ENCODE data around the gene LRP3.

LRP3 gene

GRCh38 chr19:33247441-33247819, 53.3 kb downstream of the LRP3 start:
- Histone ChIP-seq H3K4me1 (ENCODE audit: insufficient read depth, low read length, severe bottlenecking) (no peaks in the 10 kb centered on the region), H3K27ac (ENCODE audit: low read depth, low read length, poor library complexity, severe bottlenecking) (no peak overlapping the region), H3K4me3 (ENCODE audit: low read depth, low read length, poor library complexity, severe bottlenecking) (no peak overlapping the region), H4K20me1 (ENCODE audit: insufficient read depth, low read length) (no peaks in the 10 kb centered on the region), H3F3A (ENCODE audit: insufficient read depth, low read length) (no peaks in the 10 kb centered on the region), H3K27me3 (ENCODE audit: insufficient read depth, low read length) (no peaks in the 10 kb centered on the region), H2AFZ (ENCODE audit: low read length) (no peak overlapping the region), H3K36me3 (ENCODE audit: insufficient read depth, low read length) (no peaks in the 10 kb centered on the region), H3K9ac (ENCODE audit: low read length) (no peak overlapping the region), H3K4me2 (ENCODE audit: low read length) (no peak overlapping the region), H3K79me2 (ENCODE audit: insufficient read depth, low read length) (no peaks in the 10 kb centered on the region), H3K9me2 (ENCODE audit: low read depth, low read length) (no peaks in the 10 kb centered on the region), H3K9me3 (ENCODE audit: low read length) (peaks cover 5% of the 10 kb centered on the region; the same call in 1 of the 2 replicates)
- TF ChIP-seq EZH2 (IDR thresholded peaks at IDR 0.05; ENCODE audit: borderline replicate concordance, low read length) (no peak), CTCF (IDR thresholded peaks at IDR 0.05; ENCODE audit: low read length) (no peak)

GRCh38 chr19:33248104-33248503, 54.0 kb downstream of the LRP3 start:
- Histone ChIP-seq H3K79me2 (ENCODE audit: insufficient read depth, low read length) (no peaks in the 10 kb centered on the region), H2AFZ (ENCODE audit: low read length) (no peak overlapping the region), H3K4me1 (ENCODE audit: insufficient read depth, low read length, severe bottlenecking) (no peaks in the 10 kb centered on the region), H3K4me2 (ENCODE audit: low read length) (no peak overlapping the region), H3K9me2 (ENCODE audit: low read depth, low read length) (no peaks in the 10 kb centered on the region), H3K27me3 (ENCODE audit: insufficient read depth, low read length) (no peaks in the 10 kb centered on the region), H4K20me1 (ENCODE audit: insufficient read depth, low read length) (no peaks in the 10 kb centered on the region), H3K27ac (ENCODE audit: low read depth, low read length, poor library complexity, severe bottlenecking) (no peak overlapping the region), H3K36me3 (ENCODE audit: insufficient read depth, low read length) (no peaks in the 10 kb centered on the region), H3K4me3 (ENCODE audit: low read depth, low read length, poor library complexity, severe bottlenecking) (no peak overlapping the region), H3K9ac (ENCODE audit: low read length) (no peak overlapping the region), H3K9me3 (ENCODE audit: low read length) (peaks cover 5% of the 10 kb centered on the region; the same call in 1 of the 2 replicates), H3F3A (ENCODE audit: insufficient read depth, low read length) (no peaks in the 10 kb centered on the region)
- no peak for TF ChIP-seq CTCF (IDR thresholded peaks at IDR 0.05; ENCODE audit: low read length)

- H3K9ac ChIP-seq (ENCODE audit: low read length), result no peak overlapping the region
- H3K27me3 ChIP-seq (ENCODE audit: insufficient read depth, low read length), result no peaks in the 10 kb centered on the region
- H3K79me2 ChIP-seq (ENCODE audit: insufficient read depth, low read length), result no peaks in the 10 kb centered on the region
- no peak overlapping the region for H3K4me3 ChIP-seq (ENCODE audit: low read depth, low read length, poor library complexity, severe bottlenecking)
- no peaks in the 10 kb centered on the region for H3K36me3 ChIP-seq (ENCODE audit: insufficient read depth, low read length)
- H3K27ac ChIP-seq (ENCODE audit: low read depth, low read length, poor library complexity, severe bottlenecking), result no peak overlapping the region
- H3K9me3 ChIP-seq (ENCODE audit: low read length), result peaks cover 5% of the 10 kb centered on the region; the same call in 1 of the 2 replicates
- no peak overlapping the region for H3K4me2 ChIP-seq (ENCODE audit: low read length)
- no peaks in the 10 kb centered on the region for H3F3A ChIP-seq (ENCODE audit: insufficient read depth, low read length)
- H3K4me1 ChIP-seq (ENCODE audit: insufficient read depth, low read length, severe bottlenecking), result no peaks in the 10 kb centered on the region
- TF ChIP-seq EZH2 (IDR thresholded peaks at IDR 0.05; ENCODE audit: borderline replicate concordance, low read length) (no peak), CTCF (IDR thresholded peaks at IDR 0.05; ENCODE audit: low read length) (no peak)
- no peaks in the 10 kb centered on the region for H4K20me1 ChIP-seq (ENCODE audit: insufficient read depth, low read length)
- H3K9me2 ChIP-seq (ENCODE audit: low read depth, low read length), result no peaks in the 10 kb centered on the region
- H2AFZ ChIP-seq (ENCODE audit: low read length), result no peak overlapping the region
Measured at GRCh38 chr19:33248553-33248953, 54.4 kb downstream of the LRP3 start.
